Trophoblast cell (in vitro differentiated cells and primary cell): ENCODE data around the gene ASIC1.
A peak's percentile ranks its signal among the peaks of the same experiment; 100 is the strongest.

Source experiments
- DNase-seq, 2 donors: peaks; one replicate each; pipeline ENCODE4 v3.0.0-alpha.2; 2016
- H2AFZ ChIP-seq: 2 replicates; pipeline ENCODE4 v1.6.1; 2013; ENCODE audit warnings: low read length, moderate library complexity, mild to moderate bottlenecking; ENCODE audit not compliant: insufficient read depth, poor library complexity
- H2AK5ac ChIP-seq: 2 replicates; pipeline ENCODE4 v1.6.1; 2013; ENCODE audit warnings: mild to moderate bottlenecking, low read length
- H2BK120ac ChIP-seq: 2 replicates; pipeline ENCODE4 v1.6.1; 2013; ENCODE audit warnings: low read length, mild to moderate bottlenecking, moderate library complexity; ENCODE audit not compliant: insufficient read depth, poor library complexity
- H2BK12ac ChIP-seq: 2 replicates; pipeline ENCODE4 v1.6.1; 2013; ENCODE audit warnings: mild to moderate bottlenecking, low read length, moderate library complexity
- H2BK5ac ChIP-seq: 2 replicates; pipeline ENCODE4 v1.6.1; 2013; ENCODE audit warnings: low read length, low read depth, moderate library complexity, mild to moderate bottlenecking; ENCODE audit not compliant: poor library complexity
- H3K14ac ChIP-seq: 2 replicates; pipeline ENCODE4 v1.6.1; 2013; ENCODE audit warnings: mild to moderate bottlenecking, low read length
- H3K18ac ChIP-seq: 2 replicates; pipeline ENCODE4 v1.6.1; 2013; ENCODE audit warnings: mild to moderate bottlenecking, low read length
- H3K23ac ChIP-seq: 2 replicates; pipeline ENCODE4 v1.6.1; 2013; ENCODE audit warnings: low read length
- H3K27ac ChIP-seq: 2 replicates; pipeline ENCODE4 v1.5.1; 2013; ENCODE audit warnings: low read depth, mild to moderate bottlenecking, inconsistent platforms, low read length, moderate library complexity
- H3K27me3 ChIP-seq: 2 replicates; pipeline ENCODE4 v1.6.1; 2013; ENCODE audit warnings: inconsistent platforms, mild to moderate bottlenecking, low read length, moderate library complexity; ENCODE audit not compliant: insufficient read depth
- H3K36me3 ChIP-seq, 2 experiments: 1 replicate in 1 of 2; 2 replicates in 1 of 2; pipeline ENCODE4 v1.6.1; 2013; ENCODE audit warnings: low read length in 2 of 2, mild to moderate bottlenecking in 2 of 2, moderate library complexity in 1 of 2; ENCODE audit not compliant: insufficient read depth in 2 of 2, control insufficient read depth in 1 of 2
- H3K4ac ChIP-seq: 2 replicates; pipeline ENCODE4 v1.6.1; 2013; ENCODE audit warnings: low read depth, mild to moderate bottlenecking, low read length, moderate library complexity
- H3K4me1 ChIP-seq, 2 experiments: 1 replicate in 1 of 2; 2 replicates in 1 of 2; pipeline ENCODE4 v1.6.1; 2013; ENCODE audit warnings: low read length in 2 of 2, mild to moderate bottlenecking in 2 of 2, moderate library complexity in 1 of 2; ENCODE audit not compliant: insufficient read depth in 2 of 2, control insufficient read depth in 1 of 2
- H3K4me2 ChIP-seq: 2 replicates; pipeline ENCODE4 v1.6.1; 2013; ENCODE audit warnings: inconsistent platforms, mild to moderate bottlenecking, low read length, moderate library complexity
- H3K4me3 ChIP-seq: 2 replicates; pipeline ENCODE4 v1.5.1; 2013; ENCODE audit warnings: mild to moderate bottlenecking, low read depth, low read length, inconsistent platforms
- H3K79me1 ChIP-seq: one replicate; pipeline ENCODE4 v1.6.1; 2013; ENCODE audit warnings: low read length
- H3K79me2 ChIP-seq: 2 replicates; pipeline ENCODE4 v1.6.1; 2013; ENCODE audit warnings: low read length, mild to moderate bottlenecking; ENCODE audit not compliant: control insufficient read depth, insufficient read depth, poor library complexity
- H3K9ac ChIP-seq: 2 replicates; pipeline ENCODE4 v1.6.1; 2013; ENCODE audit warnings: mild to moderate bottlenecking, low read length
- H3K9me3 ChIP-seq: 2 replicates; pipeline ENCODE4 v1.6.1; 2013; ENCODE audit warnings: low read depth, mild to moderate bottlenecking, control low read depth, inconsistent platforms, low read length; ENCODE audit not compliant: insufficient read depth
- H4K12ac ChIP-seq: 2 replicates; pipeline ENCODE4 v1.6.1; 2013; ENCODE audit warnings: low read depth, mild to moderate bottlenecking, low read length, moderate library complexity
- H4K8ac ChIP-seq: 2 replicates; pipeline ENCODE4 v1.6.1; 2013; ENCODE audit warnings: low read depth, mild to moderate bottlenecking, low read length, moderate library complexity
- H4K91ac ChIP-seq: one replicate; pipeline ENCODE4 v1.6.1; 2013; ENCODE audit warnings: low read depth, mild to moderate bottlenecking, low read length, moderate library complexity
- WGBS: extraction: QIAGEN DNeasy Blood & Tissue Kit; methylation state at CpG from one replicate; pipeline ENCODE4 v1.1.7; 2013; ENCODE audit warnings: missing lambda C conversion rate; ENCODE audit not compliant: insufficient read length, insufficient coverage; ENCODE audit errors: extremely low coverage; 5-methylcytosine and 5-hydroxymethylcytosine counted together

The ASIC1 gene

DNA sequence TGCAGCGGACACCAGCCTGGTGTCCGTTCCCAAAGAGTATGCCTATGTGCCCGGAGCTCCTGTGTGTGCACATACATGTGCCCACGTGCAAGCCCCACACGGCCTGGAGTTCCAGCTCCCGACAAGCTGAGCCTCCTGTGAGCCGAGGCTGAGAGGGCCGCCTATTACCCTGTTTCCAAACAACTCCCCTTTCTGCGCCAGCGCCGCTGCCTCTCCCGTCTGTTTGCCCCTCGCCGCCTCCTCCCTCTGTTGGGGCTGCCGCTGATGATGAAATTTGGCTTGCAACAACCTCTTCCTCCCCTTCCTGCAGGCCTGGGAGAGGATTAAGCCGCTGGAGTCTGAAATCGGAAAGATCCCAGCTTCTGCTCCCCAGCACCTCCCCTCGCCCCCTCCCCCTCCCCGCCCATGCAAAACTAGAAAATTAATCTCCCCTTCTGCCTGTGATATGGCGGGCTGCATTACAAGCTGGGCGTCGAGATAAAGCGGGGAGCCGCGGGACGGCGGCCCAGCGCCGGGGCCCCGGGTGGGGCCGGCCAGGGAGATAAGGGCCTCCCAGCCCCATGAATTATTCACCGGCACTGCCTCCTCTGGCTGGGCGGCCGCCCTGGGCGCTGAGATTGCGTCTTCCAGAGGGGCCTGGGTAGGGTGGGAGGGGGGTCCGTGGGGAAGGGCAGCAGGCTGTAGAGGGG is 6.8 kb upstream of the ASIC1 start:
- Histone ChIP-seq H2BK12ac (no peak overlapping the region), H2BK120ac (no peak overlapping the region), H3K9ac (peak overlapping the region; percentile 50), H3K23ac (no peak overlapping the region), H3K4me2 (peak overlapping the region; percentile 75), H3K9me3 (no peaks in the 10 kb centered on the region), H3K4me3 (peak overlapping the region; percentile 37), H3K27ac (no peak overlapping the region), H3K27me3 (no peaks in the 10 kb centered on the region), H2BK5ac (no peak overlapping the region), H3K18ac (no peak overlapping the region), H3K79me1 (no peaks in the 10 kb centered on the region), H4K8ac (no peak overlapping the region), H3K14ac (peak overlapping the region; percentile 39), H3K4me1 (peaks cover 6 to 8% of the 10 kb centered on the region in 2 experiments), H4K91ac (no peak overlapping the region), H3K79me2 (no peaks in the 10 kb centered on the region), H3K36me3 (no peaks in the 10 kb centered on the region), H2AFZ (peak overlapping the region; percentile 43), H2AK5ac (no peak overlapping the region), H4K12ac (no peak overlapping the region), H3K4ac (no peak overlapping the region)
- peak in 1 of 2 donors; percentile 14 for DNase-seq
- WGBS: no CpG with 5 or more reads among the region's 37 CpGs

DNA sequence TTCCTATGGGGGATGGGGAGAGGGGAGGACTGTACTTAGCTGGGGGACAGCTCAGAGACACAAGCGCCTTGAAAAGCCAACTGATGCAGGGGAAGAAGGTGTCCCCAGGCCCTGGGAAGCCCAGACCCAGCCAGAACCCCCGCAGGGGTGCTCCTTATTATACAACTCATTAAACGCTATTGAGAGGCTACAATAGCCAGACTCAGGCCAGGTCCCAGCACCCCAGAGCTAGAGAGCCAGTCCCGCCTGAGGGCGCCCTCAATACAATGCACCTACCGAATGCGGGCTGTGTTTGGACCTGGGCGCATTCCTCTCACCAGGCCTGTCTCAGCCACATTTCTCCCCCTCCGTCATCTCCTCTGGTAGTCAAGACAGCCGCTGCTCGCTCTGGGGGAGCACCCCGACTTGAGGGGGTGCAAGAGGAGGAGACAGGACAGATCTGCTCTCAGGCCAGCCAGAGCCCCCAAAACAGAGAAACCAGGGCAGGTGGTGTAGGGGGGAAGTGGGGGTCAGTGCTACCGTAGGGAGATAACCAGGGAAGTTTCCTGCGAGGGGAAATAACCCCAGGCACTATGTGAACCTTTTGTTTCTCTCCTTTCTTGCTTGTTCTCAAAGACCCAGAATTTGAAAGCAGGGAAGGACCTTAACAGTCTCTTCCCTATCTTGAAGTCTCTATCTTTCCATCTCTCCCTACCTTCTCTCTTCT is 6.1 kb upstream of the ASIC1 start:
- DNase-seq: peak; percentile 75 to 84
- WGBS: no CpG with 5 or more reads among the region's 14 CpGs
- Histone ChIP-seq H3K23ac (no peak overlapping the region), H3K27ac (no peak overlapping the region), H3K27me3 (no peaks in the 10 kb centered on the region), H2BK12ac (no peak overlapping the region), H3K9me3 (no peaks in the 10 kb centered on the region), H3K4me3 (no peak overlapping the region), H3K14ac (no peak overlapping the region), H2AK5ac (no peak overlapping the region), H3K79me2 (no peaks in the 10 kb centered on the region), H3K4me2 (peak overlapping the region; percentile 75), H4K91ac (no peak overlapping the region), H3K4me1 (peaks cover 6 to 8% of the 10 kb centered on the region in 2 experiments), H3K18ac (no peak overlapping the region), H3K9ac (no peak overlapping the region), H4K8ac (no peak overlapping the region), H3K36me3 (no peaks in the 10 kb centered on the region), H3K79me1 (no peaks in the 10 kb centered on the region), H2BK5ac (no peak overlapping the region), H2AFZ (peak overlapping the region; percentile 71), H2BK120ac (no peak overlapping the region), H3K4ac (no peak overlapping the region), H4K12ac (no peak overlapping the region)

DNA sequence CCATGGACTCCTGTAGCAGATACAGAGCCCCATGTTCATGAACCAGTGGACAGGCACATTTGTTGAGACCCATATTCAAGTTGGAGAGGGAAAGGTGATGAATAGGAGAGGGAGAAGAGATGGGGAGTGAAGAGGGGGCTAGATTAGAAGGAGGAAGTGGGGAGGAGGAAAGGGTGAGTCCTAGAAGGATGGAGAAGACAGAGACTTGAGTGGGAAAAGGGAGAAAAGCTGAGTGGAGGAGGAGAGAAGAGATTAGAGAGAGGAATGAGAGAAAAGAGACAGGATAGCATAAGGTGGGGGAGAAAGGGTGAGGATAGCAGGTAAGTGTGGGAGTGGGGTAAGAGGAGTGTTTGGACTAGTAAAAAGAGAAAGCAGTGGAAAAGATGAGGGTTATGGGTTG is 4.9 kb upstream of the ASIC1 start:
- Histone ChIP-seq H2BK5ac (no peak overlapping the region), H3K4me2 (no peak overlapping the region), H3K27me3 (peaks cover 9% of the 10 kb centered on the region), H3K9me3 (no peaks in the 10 kb centered on the region), H3K4me1 (peaks cover 6 to 12% of the 10 kb centered on the region in 2 experiments), H3K4ac (no peak overlapping the region), H3K18ac (no peak overlapping the region), H2BK12ac (no peak overlapping the region), H3K27ac (no peak overlapping the region), H2AK5ac (no peak overlapping the region), H2AFZ (no peak overlapping the region), H3K14ac (no peak overlapping the region), H2BK120ac (no peak overlapping the region), H4K8ac (no peak overlapping the region), H4K12ac (no peak overlapping the region), H3K4me3 (no peak overlapping the region), H3K79me1 (no peaks in the 10 kb centered on the region), H3K79me2 (no peaks in the 10 kb centered on the region), H3K9ac (no peak overlapping the region), H4K91ac (no peak overlapping the region), H3K36me3 (no peaks in the 10 kb centered on the region), H3K23ac (no peak overlapping the region)
- no peak for DNase-seq

GRCh38 chr12:50052964-50053363 is 4.4 kb upstream of the ASIC1 start:
- H4K8ac ChIP-seq: no peak overlapping the region
- H4K91ac ChIP-seq: no peak overlapping the region
- no peaks in the 10 kb centered on the region for H3K9me3 ChIP-seq
- no peak overlapping the region for H4K12ac ChIP-seq
- no peak overlapping the region for H3K23ac ChIP-seq
- H2BK12ac ChIP-seq: no peak overlapping the region
- no peak overlapping the region for H2AK5ac ChIP-seq
- no peak overlapping the region for H3K9ac ChIP-seq
- H3K79me2 ChIP-seq: no peaks in the 10 kb centered on the region
- peaks cover 6 to 13% of the 10 kb centered on the region in 2 experiments for H3K4me1 ChIP-seq
- no peak for DNase-seq
- no peak overlapping the region for H3K14ac ChIP-seq
- H3K27me3 ChIP-seq: peaks cover 9% of the 10 kb centered on the region
- H2BK5ac ChIP-seq: no peak overlapping the region
- H3K4ac ChIP-seq: no peak overlapping the region
- no peaks in the 10 kb centered on the region for H3K79me1 ChIP-seq
- no peak overlapping the region for H2AFZ ChIP-seq
- no peak overlapping the region for H3K18ac ChIP-seq
- no peak overlapping the region for H3K4me2 ChIP-seq
- H3K27ac ChIP-seq: no peak overlapping the region
- H3K36me3 ChIP-seq: no peaks in the 10 kb centered on the region
- no CpG with 5 or more reads among the region's 7 CpGs for WGBS
- no peak overlapping the region for H2BK120ac ChIP-seq
- H3K4me3 ChIP-seq: no peak overlapping the region
